ENCODE results near the gene VAV2.
A peak's percentile ranks its signal among the peaks of the same experiment; 100 is the strongest.

The VAV2 gene

DNA sequence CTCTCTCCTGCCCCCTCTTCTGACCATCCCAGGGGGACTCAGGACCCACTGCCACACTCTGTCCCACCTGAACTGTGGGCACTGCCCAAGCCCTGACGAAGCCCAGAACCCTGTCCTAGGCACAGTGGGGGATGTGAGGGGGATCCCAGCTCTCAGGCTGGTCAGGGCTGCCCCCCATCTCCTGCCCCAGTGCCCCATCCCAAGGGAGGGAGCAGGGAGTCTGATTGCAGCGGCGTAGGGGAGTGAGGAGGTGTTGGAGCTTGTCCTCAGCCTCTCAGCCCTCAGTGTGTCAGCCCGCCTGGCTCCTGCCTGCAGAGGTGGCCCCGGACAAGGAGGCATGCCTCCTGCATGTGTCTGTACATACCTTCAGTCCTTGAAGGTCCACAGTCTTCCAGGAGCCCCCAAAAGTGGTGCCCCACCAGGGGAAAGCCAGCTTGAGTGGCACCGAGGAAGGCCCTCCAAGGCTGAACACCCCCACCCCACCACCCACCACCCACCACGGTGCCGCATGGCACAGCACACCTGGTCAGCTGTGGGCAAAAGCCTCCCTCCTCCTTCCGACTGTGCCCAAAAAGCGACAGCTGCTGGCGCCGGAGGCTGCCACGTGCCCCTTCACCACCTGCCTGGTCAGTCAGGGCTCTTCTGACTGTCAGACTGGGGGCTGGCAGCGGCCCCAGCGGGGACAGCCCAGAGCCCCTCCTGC, 254.9 kb downstream of the VAV2 start:
- Histone ChIP-seq H3K9ac (peak overlapping the region in 10 of 11 experiments; percentile 9 to 56 (median 46); a peak in 13 of 22 replicates), H3K4me2 (peak overlapping the region; percentile 81 to 100 (median 94)), H4K20me1 (peaks cover 0 to 31% (median 19%) of the 10 kb centered on the region in 11 experiments; a peak in 13 of 22 replicates)

DNA sequence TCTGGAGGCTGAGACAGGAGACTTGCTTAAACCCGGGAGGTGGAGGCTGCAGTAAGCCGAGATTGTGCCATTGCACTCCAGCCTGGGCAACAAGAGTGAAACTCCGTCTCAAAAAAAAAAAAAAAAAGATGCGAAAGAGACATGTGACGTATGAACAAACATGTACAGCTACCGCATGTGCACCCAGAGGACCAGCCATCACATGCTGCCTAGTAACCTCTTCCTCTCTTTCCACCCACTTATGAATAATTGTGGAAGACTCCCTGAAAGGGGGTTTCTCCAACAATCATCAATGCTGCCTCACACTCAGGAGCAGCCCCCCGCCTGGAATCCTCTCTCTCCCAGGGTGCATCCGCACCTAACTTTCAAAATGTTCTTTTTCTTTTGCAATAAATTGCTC, 256.2 kb downstream of the VAV2 start:
- TF ChIP-seq Cebpa-rat (IDR thresholded peaks at IDR 0.05) = peak in 2 of 11 experiments; percentile 12 to 67; a peak in 1 of 22 replicates
- H3K27me3 ChIP-seq = peaks cover 0 to 12% (median 0%) of the 10 kb centered on the region in 11 experiments; a peak in 3 of 22 replicates
- H3K4me3 ChIP-seq = no peak overlapping the region
- H4K20me1 ChIP-seq = peaks cover 0 to 31% (median 19%) of the 10 kb centered on the region in 11 experiments; a peak in 13 of 22 replicates
- 0 out of 22 replicates have a peak, but pooled peaks cover 0 to 3% (median 0%) of the 10 kb centered on the region in 11 experiments for H3K9me3 ChIP-seq (replicated peaks in 1 of 11)
- H3K4me2 ChIP-seq = peak overlapping the region; percentile 62 to 100 (median 94)
- no peak overlapping the region; a peak in 2 of 22 replicates for H3K9ac ChIP-seq
- H3K4me1 ChIP-seq = peaks cover 45 to 80% (median 63%) of the 10 kb centered on the region in 10 experiments
- H3K27ac ChIP-seq = peak overlapping the region in 1 of 11 experiments; percentile 69; a peak in 3 of 22 replicates
- H3K36me3 ChIP-seq = no peaks in the 10 kb centered on the region

More for the DNA sequence above, 254.9 kb downstream of the VAV2 start:
- H3K4me3 ChIP-seq = peak overlapping the region in 8 of 10 experiments; percentile 29 to 68 (median 45); a peak in 11 of 20 replicates
- no peak for TF ChIP-seq Cebpa-rat (IDR thresholded peaks at IDR 0.05)
- H3K9me3 ChIP-seq (replicated peaks in 1 of 11) = no peaks in the 10 kb centered on the region
- peak overlapping the region in 3 of 11 experiments; percentile 21 to 26 (median 25); a peak in 4 of 22 replicates for H3K27ac ChIP-seq
- peaks cover 0 to 12% (median 0%) of the 10 kb centered on the region in 11 experiments; a peak in 3 of 22 replicates for H3K27me3 ChIP-seq
- peaks cover 45 to 73% (median 63%) of the 10 kb centered on the region in 10 experiments for H3K4me1 ChIP-seq
- no peaks in the 10 kb centered on the region for H3K36me3 ChIP-seq

DNA sequence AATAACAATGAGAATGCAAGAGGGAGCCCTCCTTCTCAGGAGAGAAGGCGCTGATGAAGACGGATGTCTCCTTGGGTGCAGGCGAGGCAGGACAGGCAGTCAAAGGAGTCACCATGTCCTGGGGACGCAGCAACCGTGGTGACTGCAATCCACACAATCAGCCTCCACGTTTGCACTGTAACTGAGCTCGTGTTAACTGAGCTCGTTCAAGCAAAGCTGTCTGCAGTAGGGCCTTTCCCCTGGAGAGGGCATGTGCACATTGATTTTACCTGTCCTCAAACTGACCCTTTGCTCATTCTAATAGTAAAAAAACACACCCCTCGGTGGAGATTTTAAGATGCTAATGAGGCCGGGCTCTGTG, 256.7 kb downstream of the VAV2 start:
- H3K4me1 ChIP-seq = peaks cover 45 to 80% (median 63%) of the 10 kb centered on the region in 10 experiments
- H3K27ac ChIP-seq = peak overlapping the region in 8 of 11 experiments; percentile 3 to 73 (median 64); a peak in 11 of 22 replicates
- no peak for TF ChIP-seq Cebpa-rat (IDR thresholded peaks at IDR 0.05)
- H3K27me3 ChIP-seq = peaks cover 0 to 12% (median 0%) of the 10 kb centered on the region in 11 experiments; a peak in 3 of 22 replicates
- H4K20me1 ChIP-seq = peaks cover 0 to 31% (median 19%) of the 10 kb centered on the region in 11 experiments; a peak in 13 of 22 replicates
- H3K36me3 ChIP-seq = no peaks in the 10 kb centered on the region
- 0 out of 22 replicates have a peak, but pooled peaks cover 0 to 3% (median 0%) of the 10 kb centered on the region in 11 experiments for H3K9me3 ChIP-seq (replicated peaks in 1 of 11)
- H3K4me2 ChIP-seq = peak overlapping the region; percentile 62 to 100 (median 94)
- peak overlapping the region in 9 of 11 experiments; percentile 8 to 71 (median 53); a peak in 13 of 22 replicates for H3K9ac ChIP-seq
- peak overlapping the region in 6 of 10 experiments; percentile 21 to 58 (median 43); a peak in 7 of 20 replicates for H3K4me3 ChIP-seq

DNA sequence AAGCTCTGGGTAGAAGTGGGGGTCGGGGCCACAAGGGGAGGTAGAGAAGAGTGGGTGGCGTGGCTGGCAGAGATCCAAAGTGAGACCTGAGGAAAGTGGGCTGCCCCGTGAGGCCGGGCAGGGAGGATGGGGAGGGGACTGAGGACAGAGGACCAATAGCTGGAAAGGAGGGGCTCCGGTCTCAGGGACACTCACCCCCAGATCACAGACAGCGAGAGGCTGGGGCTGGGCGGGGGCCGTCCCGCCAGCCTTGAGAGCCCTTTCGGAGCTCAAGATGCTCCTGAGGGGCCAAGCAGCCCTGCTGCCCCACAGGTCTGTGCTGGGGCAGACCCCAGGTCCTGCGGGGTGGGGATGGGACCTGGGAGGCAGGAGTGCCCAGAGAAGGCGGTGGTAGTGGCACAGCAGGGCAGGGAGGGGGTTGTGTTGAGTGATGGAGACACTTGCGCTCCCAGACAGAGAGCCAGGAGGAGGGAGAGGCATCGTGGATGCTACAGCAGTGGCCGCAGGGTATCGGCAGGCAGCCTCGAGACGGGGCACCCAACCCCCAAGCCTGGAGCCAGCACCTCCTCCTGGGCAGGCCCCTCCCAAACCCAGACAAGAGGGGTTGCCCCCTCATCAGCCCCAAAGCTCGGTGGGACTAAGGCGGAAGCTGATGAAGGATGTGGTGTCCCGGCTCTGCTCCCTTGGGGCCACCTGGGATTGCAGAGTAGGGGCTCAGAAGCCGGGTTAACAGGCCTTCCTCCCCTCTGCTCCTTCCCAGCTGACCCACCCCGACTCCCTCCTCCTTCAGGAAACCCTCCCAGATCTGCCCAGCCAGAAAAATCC, 257.3 kb downstream of the VAV2 start:
- TF ChIP-seq Cebpa-rat (IDR thresholded peaks at IDR 0.05) = 0 out of 22 replicates have a peak, but pooled peaks of 1 of the 11 experiments have one; percentile 7

DNA sequence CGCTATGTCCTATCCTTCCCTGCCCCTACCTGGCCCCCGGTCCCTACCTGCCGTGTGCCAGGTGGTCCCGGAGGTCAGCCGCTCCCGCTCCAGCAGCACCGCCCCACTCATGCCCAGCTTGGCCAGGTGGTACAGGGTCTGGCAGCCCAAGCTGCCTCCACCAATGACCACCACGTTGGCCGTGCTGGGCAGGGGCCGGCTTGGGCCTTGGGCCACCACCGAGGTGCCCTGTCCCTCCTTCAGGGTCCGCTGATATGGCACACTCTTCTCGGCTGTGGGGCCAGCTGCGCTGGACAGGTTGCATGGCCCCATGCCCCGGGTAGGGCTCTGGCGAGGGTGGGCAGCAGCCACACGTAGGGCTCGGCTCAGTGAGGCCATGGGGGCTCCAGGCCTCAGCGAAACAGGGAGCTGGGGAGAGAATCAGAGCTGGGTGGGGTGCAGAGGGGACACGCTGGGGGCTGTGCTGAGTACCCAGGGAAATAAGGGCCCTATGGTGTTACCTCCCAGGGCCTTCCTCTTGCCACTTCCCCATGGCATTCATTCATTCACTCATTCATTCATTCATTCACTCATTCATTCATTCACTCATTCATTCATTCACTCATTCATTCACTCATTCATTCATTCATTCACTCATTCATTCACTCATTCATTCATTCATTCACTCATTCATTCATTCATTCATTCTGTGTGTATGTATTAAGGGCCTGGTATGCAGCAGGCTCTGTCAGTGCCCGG, 258.2 kb downstream of the VAV2 start:
- 0 out of 22 replicates have a peak, but pooled peaks cover 0 to 3% (median 0%) of the 10 kb centered on the region in 11 experiments for H3K9me3 ChIP-seq (replicated peaks in 1 of 11)
- peak overlapping the region in 4 of 11 experiments; percentile 59 to 71 (median 66); a peak in 5 of 22 replicates for H3K9ac ChIP-seq
- H3K27me3 ChIP-seq = peaks cover 0 to 12% (median 0%) of the 10 kb centered on the region in 11 experiments; a peak in 3 of 22 replicates
- H3K27ac ChIP-seq = peak overlapping the region in 3 of 11 experiments; percentile 69 to 73 (median 72); a peak in 5 of 22 replicates
- H3K4me1 ChIP-seq = peaks cover 43 to 70% (median 58%) of the 10 kb centered on the region in 10 experiments
- peak overlapping the region in 1 of 10 experiments; percentile 42; a peak in 2 of 20 replicates for H3K4me3 ChIP-seq
- TF ChIP-seq Cebpa-rat (IDR thresholded peaks at IDR 0.05) = no peak
- H3K4me2 ChIP-seq = peak overlapping the region; percentile 62 to 100 (median 94); a peak in 21 of 22 replicates
- no peaks in the 10 kb centered on the region for H3K36me3 ChIP-seq
- peaks cover 0 to 33% (median 19%) of the 10 kb centered on the region in 11 experiments; a peak in 13 of 22 replicates for H4K20me1 ChIP-seq

More for the DNA sequence above, 257.3 kb downstream of the VAV2 start:
- peaks cover 0 to 12% (median 0%) of the 10 kb centered on the region in 11 experiments; a peak in 3 of 22 replicates for H3K27me3 ChIP-seq
- no peaks in the 10 kb centered on the region for H3K36me3 ChIP-seq
- H3K27ac ChIP-seq = peak overlapping the region in 8 of 11 experiments; percentile 7 to 73 (median 64); a peak in 12 of 22 replicates
- peak overlapping the region; percentile 62 to 100 (median 94) for H3K4me2 ChIP-seq
- peak overlapping the region in 9 of 11 experiments; percentile 8 to 71 (median 53); a peak in 16 of 22 replicates for H3K9ac ChIP-seq
- H4K20me1 ChIP-seq = peaks cover 0 to 31% (median 19%) of the 10 kb centered on the region in 11 experiments; a peak in 13 of 22 replicates
- 0 out of 22 replicates have a peak, but pooled peaks cover 0 to 3% (median 0%) of the 10 kb centered on the region in 11 experiments for H3K9me3 ChIP-seq (replicated peaks in 1 of 11)
- peak overlapping the region in 8 of 10 experiments; percentile 5 to 58 (median 38); a peak in 11 of 20 replicates for H3K4me3 ChIP-seq
- peaks cover 45 to 78% (median 63%) of the 10 kb centered on the region in 10 experiments for H3K4me1 ChIP-seq

DNA sequence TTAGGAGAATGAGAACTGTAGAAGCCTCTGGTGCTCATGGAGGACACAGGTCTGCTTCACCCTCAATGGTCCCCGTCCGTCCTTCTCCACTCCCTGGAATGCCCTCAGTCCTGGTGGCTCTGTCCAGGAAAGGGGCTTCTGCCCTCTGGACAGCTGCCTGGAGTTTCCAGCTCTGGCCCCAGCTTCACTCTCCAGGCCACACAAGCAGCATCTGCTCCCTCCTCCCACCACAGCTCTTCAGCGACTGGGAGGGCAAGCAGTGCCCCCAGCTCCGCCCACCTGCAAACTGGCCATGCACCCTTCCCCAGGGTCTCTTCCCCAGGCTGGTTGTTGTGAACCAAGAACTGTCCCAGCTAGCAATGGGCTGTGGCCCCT, 258.7 kb downstream of the VAV2 start:
- Histone ChIP-seq H3K27me3 (peaks cover 0 to 12% (median 0%) of the 10 kb centered on the region in 11 experiments; a peak in 3 of 22 replicates), H4K20me1 (peaks cover 0 to 31% (median 19%) of the 10 kb centered on the region in 11 experiments; a peak in 13 of 22 replicates), H3K9ac (no peak overlapping the region), H3K4me1 (peaks cover 38 to 64% (median 53%) of the 10 kb centered on the region in 10 experiments), H3K4me2 (peak overlapping the region in 8 of 11 experiments; percentile 90 to 100 (median 96); a peak in 12 of 22 replicates), H3K9me3 (replicated peaks in 1 of 11) (0 out of 22 replicates have a peak, but pooled peaks cover 0 to 3% (median 0%) of the 10 kb centered on the region in 11 experiments), H3K36me3 (no peaks in the 10 kb centered on the region), H3K4me3 (no peak overlapping the region), H3K27ac (no peak overlapping the region)
- no peak for TF ChIP-seq Cebpa-rat (IDR thresholded peaks at IDR 0.05)

DNA sequence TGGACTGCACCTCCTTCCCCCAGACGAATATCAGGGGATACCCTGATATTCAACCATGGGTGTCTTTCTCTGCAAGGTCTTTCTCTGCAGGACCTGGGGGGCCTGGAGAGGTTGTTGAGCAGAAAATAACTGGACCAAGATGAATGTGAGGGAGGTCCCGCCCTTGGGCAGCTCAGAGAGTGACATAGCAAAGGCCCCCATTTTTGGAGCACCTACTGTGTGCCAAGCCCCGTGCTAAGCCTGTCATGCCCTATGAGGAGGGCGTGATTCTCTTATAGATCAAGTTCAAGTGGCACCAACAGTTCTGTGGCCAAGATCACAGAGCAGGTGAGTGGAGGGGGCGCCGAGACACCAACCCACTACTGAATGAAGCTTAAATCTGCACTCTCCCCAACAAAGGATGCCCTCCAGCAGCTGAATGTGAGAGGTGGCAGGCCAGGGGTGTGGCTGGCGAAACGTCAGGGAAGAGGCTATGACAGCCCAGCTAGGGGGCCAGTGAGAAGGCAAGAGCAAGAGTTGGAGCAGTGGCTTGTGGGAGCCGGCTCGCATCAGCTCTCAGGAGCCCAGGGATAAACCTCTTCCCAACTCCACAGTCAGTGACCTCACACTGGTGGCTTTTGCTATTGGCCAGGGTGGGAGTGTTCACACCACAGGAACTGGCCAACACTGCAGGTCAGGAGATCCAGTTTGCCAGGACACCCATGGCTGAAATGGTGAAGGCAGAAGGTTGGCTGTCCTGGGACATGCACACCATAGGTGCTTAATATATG, 259.3 kb downstream of the VAV2 start:
- H3K9ac ChIP-seq = no peak overlapping the region
- H4K20me1 ChIP-seq = peaks cover 0 to 32% (median 19%) of the 10 kb centered on the region in 11 experiments; a peak in 13 of 22 replicates
- H3K4me2 ChIP-seq = peak overlapping the region in 3 of 11 experiments; percentile 93 to 97 (median 96); a peak in 5 of 22 replicates
- H3K36me3 ChIP-seq = no peaks in the 10 kb centered on the region
- H3K4me3 ChIP-seq = no peak overlapping the region
- H3K4me1 ChIP-seq = peaks cover 32 to 64% (median 50%) of the 10 kb centered on the region in 10 experiments
- peaks cover 0 to 12% (median 0%) of the 10 kb centered on the region in 11 experiments; a peak in 4 of 22 replicates for H3K27me3 ChIP-seq
- H3K9me3 ChIP-seq (replicated peaks in 1 of 11) = 0 out of 22 replicates have a peak, but pooled peaks cover 0 to 3% (median 0%) of the 10 kb centered on the region in 11 experiments
- no peak overlapping the region for H3K27ac ChIP-seq
- TF ChIP-seq Cebpa-rat (IDR thresholded peaks at IDR 0.05) = no peak
